Endothelial cell of umbilical vein (primary cell): Measurements from ENCODE around the gene SDE2.

ENCODE experiments used
- CTCF ChIP-seq, 2 donors: IDR thresholded peaks; 1 replicate in 1 of 2; 2 replicates in 1 of 2; pipeline ENCODE4 v1.5.1; 2011; ENCODE audit warnings: low read length in 2 of 2, mild to moderate bottlenecking in 2 of 2, moderate library complexity in 2 of 2, control low read depth in 1 of 2, inconsistent platforms in 1 of 2, low read depth in 1 of 2; ENCODE audit not compliant: insufficient read depth in 1 of 2; ENCODE audit errors: extremely low read depth in 1 of 2
- EZH2 ChIP-seq: IDR thresholded peaks from 2 replicates; pipeline ENCODE4 v1.6.1; 2012; ENCODE audit warnings: borderline replicate concordance, low read depth, mild to moderate bottlenecking, moderate library complexity, low read length, inconsistent platforms; ENCODE audit not compliant: severe bottlenecking
- FOS ChIP-seq: IDR thresholded peaks from 2 replicates; pipeline ENCODE4 v1.6.1; 2011; ENCODE audit warnings: mild to moderate bottlenecking, low read length, moderate library complexity, borderline replicate concordance; ENCODE audit not compliant: insufficient read depth
- GATA2 ChIP-seq: IDR thresholded peaks from 2 replicates; pipeline ENCODE4 v1.7.0; 2011; ENCODE audit warnings: low read depth, mild to moderate bottlenecking, moderate library complexity, mixed read lengths, low read length; ENCODE audit not compliant: insufficient read length, insufficient read depth
- JUN ChIP-seq: IDR thresholded peaks from 2 replicates; pipeline ENCODE4 v1.6.1; 2011; ENCODE audit warnings: borderline replicate concordance, low read depth; ENCODE audit not compliant: insufficient read length, insufficient read depth
- MAX ChIP-seq: IDR thresholded peaks from 2 replicates; pipeline ENCODE4 v1.6.1; 2011; ENCODE audit not compliant: insufficient read depth, insufficient read length
- POLR2A ChIP-seq: IDR thresholded peaks from 2 replicates; pipeline ENCODE4 v1.6.1; 2012; ENCODE audit warnings: low read depth, mild to moderate bottlenecking, control low read depth, low read length
- POLR2AphosphoS5 ChIP-seq: IDR thresholded peaks from 2 replicates; pipeline ENCODE4 v1.6.1; 2012; ENCODE audit warnings: low read depth, mild to moderate bottlenecking, control low read depth, low read length, moderate library complexity; ENCODE audit not compliant: insufficient read depth

- no peak for TF ChIP-seq CTCF (IDR thresholded peaks at IDR 0.05; ENCODE audit: extremely low read depth in 1 of 2, insufficient read depth in 1 of 2, low read depth in 1 of 2, low read length in 2 of 2)
- TF ChIP-seq JUN, result no peak
- TF ChIP-seq GATA2, result no peak
- TF ChIP-seq POLR2AphosphoS5, result no peak
- TF ChIP-seq POLR2A, result peak; percentile 49
- TF ChIP-seq MAX, result no peak
- TF ChIP-seq EZH2, result no peak
- TF ChIP-seq FOS, result no peak
Observed at GRCh38 chr1:226002667-226003501, 3.7 kb upstream of the SDE2 start.
